Thyroid gland (tissue), 4 donors: ENCODE measurements around the gene ADAMTS20.

Experiments
- POLR2A ChIP-seq, 2 donors: fragments of 450-650 bp; IDR thresholded peaks; one replicate each; pipeline ENCODE4 v1.6.1; 2017; ENCODE audit warnings: antibody characterized with exemption in 2 of 2, mild to moderate bottlenecking in 2 of 2, moderate library complexity in 1 of 2
- TF ChIP-seq, protein P1 (sequence below), 6 experiments: fragments of 200-600 bp in 3 of 6; fragments of 450-650 bp in 3 of 6; sonication (generic) in 3 of 6; IDR thresholded peaks; one replicate each; pipeline ENCODE4 v1.5.1; 2016 to 2019; ENCODE audit warnings: antibody characterized with exemption in 6 of 6, mild to moderate bottlenecking in 2 of 6, inconsistent platforms in 1 of 6, moderate library complexity in 1 of 6

DNA sequence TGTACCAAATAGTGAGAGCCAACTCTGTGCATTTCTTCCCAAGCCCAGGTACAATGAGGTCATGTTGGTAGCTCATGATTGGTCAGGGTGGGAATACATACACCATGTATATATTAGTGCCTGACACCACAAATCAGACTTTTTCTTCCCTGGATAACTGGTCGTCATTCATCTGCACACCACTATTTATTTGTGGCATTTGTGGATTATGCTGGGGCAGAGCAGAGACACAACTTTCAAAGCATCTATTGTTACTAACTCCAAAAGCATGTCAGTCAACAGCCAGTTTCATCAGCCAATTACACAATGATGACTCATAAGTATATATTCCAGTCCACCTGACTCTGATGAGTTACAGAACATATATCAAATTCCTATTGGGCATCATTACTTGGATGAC, 181.7 kb downstream of the ADAMTS20 start:
- TF ChIP-seq, protein P1, sequence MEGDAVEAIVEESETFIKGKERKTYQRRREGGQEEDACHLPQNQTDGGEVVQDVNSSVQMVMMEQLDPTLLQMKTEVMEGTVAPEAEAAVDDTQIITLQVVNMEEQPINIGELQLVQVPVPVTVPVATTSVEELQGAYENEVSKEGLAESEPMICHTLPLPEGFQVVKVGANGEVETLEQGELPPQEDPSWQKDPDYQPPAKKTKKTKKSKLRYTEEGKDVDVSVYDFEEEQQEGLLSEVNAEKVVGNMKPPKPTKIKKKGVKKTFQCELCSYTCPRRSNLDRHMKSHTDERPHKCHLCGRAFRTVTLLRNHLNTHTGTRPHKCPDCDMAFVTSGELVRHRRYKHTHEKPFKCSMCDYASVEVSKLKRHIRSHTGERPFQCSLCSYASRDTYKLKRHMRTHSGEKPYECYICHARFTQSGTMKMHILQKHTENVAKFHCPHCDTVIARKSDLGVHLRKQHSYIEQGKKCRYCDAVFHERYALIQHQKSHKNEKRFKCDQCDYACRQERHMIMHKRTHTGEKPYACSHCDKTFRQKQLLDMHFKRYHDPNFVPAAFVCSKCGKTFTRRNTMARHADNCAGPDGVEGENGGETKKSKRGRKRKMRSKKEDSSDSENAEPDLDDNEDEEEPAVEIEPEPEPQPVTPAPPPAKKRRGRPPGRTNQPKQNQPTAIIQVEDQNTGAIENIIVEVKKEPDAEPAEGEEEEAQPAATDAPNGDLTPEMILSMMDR (IDR thresholded peaks at IDR 0.05): no peak
- TF ChIP-seq POLR2A (IDR thresholded peaks at IDR 0.05): no peak
